Measurements from ENCODE around the gene DPP4. TPM values are rescaled to one million over a fixed set of nuclear protein-coding genes. Genes with fewer than 3 reads are reported as not detected.
A peak's percentile ranks its signal among the peaks of the same experiment; 100 is the strongest.

The DPP4 gene
- total RNA-seq, 6 experiments from 2014 or later, result 17.8 to 39.8 (median 26.3) TPM

- H3K9me3 ChIP-seq, result no peaks in the 10 kb centered on the region
- intact Hi-C loops (cut with DNase I), result no loop called here
- no peak overlapping the region for H3K4me3 ChIP-seq
- no peak for ATAC-seq
- peaks cover 0 to 9% (median 0%) of the 10 kb centered on the region in 4 donors for H3K4me1 ChIP-seq
- TF ChIP-seq CTCF (IDR thresholded peaks at IDR 0.05) (no peak), POLR2A (IDR thresholded peaks at IDR 0.05) (no peak)
- no peak overlapping the region for H3K27ac ChIP-seq
- 53% methylated on average over 5 of the region's 6 CpGs for WGBS (ENCODE audit: insufficient coverage, low coverage, low lambda C conversion rate, missing lambda C conversion rate)
- no peaks in the 10 kb centered on the region for H3K27me3 ChIP-seq
- no peaks in the 10 kb centered on the region for H3K36me3 ChIP-seq
- no peak for DNase-seq
Observed at GRCh38 chr2:162074928-162075688, 1.1 kb upstream of the DPP4 start.

- no peaks in the 10 kb centered on the region for H3K36me3 ChIP-seq
Observed at GRCh38 chr2:162074632-162074895, 549 bp upstream of the DPP4 start.

GRCh38 chr2:162072976-162073887 is 783 bp downstream of the DPP4 start:
- ATAC-seq, result peak; percentile 62 to 75 (median 74)
- Histone ChIP-seq H3K27me3 (no peaks in the 10 kb centered on the region), H3K27ac (peak overlapping the region; percentile 65 to 90 (median 86)), H3K9me3 (no peaks in the 10 kb centered on the region), H3K36me3 (no peaks in the 10 kb centered on the region), H3K4me1 (peaks cover 0 to 9% (median 0%) of the 10 kb centered on the region in 4 donors), H3K4me3 (peak overlapping the region; percentile 58 to 70 (median 68))
- intact Hi-C loops (cut with DNase I), result no loop called here
- WGBS (ENCODE audit: insufficient coverage, low coverage, low lambda C conversion rate, missing lambda C conversion rate), result 14% methylated on average over 25 of the region's 37 CpGs
- TF ChIP-seq POLR2A (IDR thresholded peaks at IDR 0.05) (no peak), CTCF (IDR thresholded peaks at IDR 0.05) (no peak)
- DNase-seq, result peak; percentile 34 to 60 (median 55)

More at GRCh38 chr2:162074632-162074895, 549 bp upstream of the DPP4 start:
- 60% methylated on average over 2 of the region's 2 CpGs for WGBS (ENCODE audit: insufficient coverage, low coverage, low lambda C conversion rate, missing lambda C conversion rate)
- intact Hi-C loops (cut with DNase I), result no loop called here
- H3K27ac ChIP-seq, result peak overlapping the region in 1 of 3 donors; percentile 86
- peak overlapping the region; percentile 58 to 70 (median 68) for H3K4me3 ChIP-seq
- H3K4me1 ChIP-seq, result peaks cover 0 to 9% (median 0%) of the 10 kb centered on the region in 4 donors
- ATAC-seq (no peak), DNase-seq (no peak)
- no peaks in the 10 kb centered on the region for H3K27me3 ChIP-seq
- TF ChIP-seq CTCF (IDR thresholded peaks at IDR 0.05), result no peak
- TF ChIP-seq POLR2A (IDR thresholded peaks at IDR 0.05), result no peak
- H3K9me3 ChIP-seq, result no peaks in the 10 kb centered on the region

- H3K4me3 ChIP-seq, result no peak overlapping the region
- no peaks in the 10 kb centered on the region for H3K9me3 ChIP-seq
- H3K4me1 ChIP-seq, result peaks cover 0 to 9% (median 0%) of the 10 kb centered on the region in 4 donors
- no peaks in the 10 kb centered on the region for H3K36me3 ChIP-seq
- no peak overlapping the region for H3K27ac ChIP-seq
- H3K27me3 ChIP-seq, result no peaks in the 10 kb centered on the region
- peak in 1 of 4 donors; percentile 22 for ATAC-seq
- intact Hi-C loops (cut with DNase I), result no loop called here
- no peak for TF ChIP-seq POLR2A (IDR thresholded peaks at IDR 0.05)
- TF ChIP-seq CTCF (IDR thresholded peaks at IDR 0.05), result no peak
- no peak for DNase-seq
Observed at GRCh38 chr2:162072181-162072702, 1.8 kb downstream of the DPP4 start.
